Cardiac fibroblast (primary cell): ENCODE results near the gene LRP1-AS.

Experiments used
- DNase-seq, 2 donors: peaks; one replicate each; pipeline versions ENCODE4 v3.0.0 to v3.0.0-alpha.2; 2010; ENCODE audit warnings: low read depth in 2 of 2
- H3K4me3 ChIP-seq, 2 donors: replicated peaks in 1 of 2; 1 replicate in 1 of 2; 2 replicates in 1 of 2; pipeline ENCODE4 v1.5.1; 2011; ENCODE audit warnings: low read depth in 2 of 2, low read length in 2 of 2, mild to moderate bottlenecking in 2 of 2, moderate library complexity in 1 of 2
- CTCF ChIP-seq: IDR thresholded peaks from one replicate; pipeline ENCODE4 v1.5.1; 2011; ENCODE audit warnings: low read depth, mild to moderate bottlenecking, low read length, inconsistent platforms

LRP1-AS gene

DNA sequence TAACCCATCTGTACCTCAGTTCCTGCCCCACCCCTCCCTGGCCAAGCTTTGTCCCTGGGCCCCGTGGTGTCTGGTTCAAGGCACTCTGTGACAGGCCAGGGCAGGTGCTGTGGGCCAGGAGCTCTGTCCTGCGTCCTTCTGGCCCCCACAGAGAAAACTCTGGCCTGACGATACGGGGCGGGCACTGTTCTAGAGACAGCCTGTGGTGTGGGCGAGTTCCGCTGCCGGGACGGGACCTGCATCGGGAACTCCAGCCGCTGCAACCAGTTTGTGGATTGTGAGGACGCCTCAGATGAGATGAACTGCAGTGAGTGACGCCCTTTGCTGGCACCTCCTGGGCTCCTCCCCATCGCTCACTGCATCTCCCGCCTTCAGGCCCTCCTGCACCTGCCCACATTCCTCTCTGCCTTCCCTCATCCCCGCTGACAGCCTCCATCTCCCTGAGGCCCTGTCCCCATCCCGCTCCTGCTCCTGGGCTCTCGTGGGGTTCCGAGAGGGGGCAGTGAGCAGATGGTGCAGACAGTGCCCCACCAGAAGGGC lies 46.4 kb upstream of the LRP1-AS start:
- DNase-seq = no peak
- TF ChIP-seq CTCF = no peak
- H3K4me3 ChIP-seq = no peak overlapping the region

GRCh38 chr12:57192920-57193319 lies 45.5 kb upstream of the LRP1-AS start:
- no peak for DNase-seq
- TF ChIP-seq CTCF = no peak

GRCh38 chr12:57191410-57191809 lies 44.0 kb upstream of the LRP1-AS start:
- peak in 1 of 2 donors; percentile 25 for DNase-seq
- TF ChIP-seq CTCF = no peak
- H3K4me3 ChIP-seq = no peak overlapping the region

More at GRCh38 chr12:57192920-57193319, 45.5 kb upstream of the LRP1-AS start:
- no peak overlapping the region for H3K4me3 ChIP-seq

DNA sequence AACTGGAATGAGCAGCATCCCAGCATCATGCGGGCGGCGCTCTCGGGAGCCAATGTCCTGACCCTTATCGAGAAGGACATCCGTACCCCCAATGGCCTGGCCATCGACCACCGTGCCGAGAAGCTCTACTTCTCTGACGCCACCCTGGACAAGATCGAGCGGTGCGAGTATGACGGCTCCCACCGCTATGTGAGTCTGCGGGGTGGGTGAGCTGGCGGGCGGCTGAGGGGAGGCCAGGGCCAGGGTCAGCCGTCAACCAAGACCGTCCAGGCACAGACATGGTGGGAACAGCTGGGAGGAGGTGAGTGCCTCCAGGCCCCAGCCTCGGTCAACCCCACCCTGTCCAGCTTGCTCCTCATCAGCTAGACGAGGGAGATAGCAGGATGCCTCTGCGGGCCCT lies 43.4 kb upstream of the LRP1-AS start:
- no peak for TF ChIP-seq CTCF
- H3K4me3 ChIP-seq = no peak overlapping the region

GRCh38 chr12:57190037-57190436 lies 42.6 kb upstream of the LRP1-AS start:
- peak; percentile 27 to 65 for DNase-seq
- TF ChIP-seq CTCF = no peak
- H3K4me3 ChIP-seq = no peak overlapping the region

More for the DNA sequence above, 43.4 kb upstream of the LRP1-AS start:
- no peak for DNase-seq

DNA sequence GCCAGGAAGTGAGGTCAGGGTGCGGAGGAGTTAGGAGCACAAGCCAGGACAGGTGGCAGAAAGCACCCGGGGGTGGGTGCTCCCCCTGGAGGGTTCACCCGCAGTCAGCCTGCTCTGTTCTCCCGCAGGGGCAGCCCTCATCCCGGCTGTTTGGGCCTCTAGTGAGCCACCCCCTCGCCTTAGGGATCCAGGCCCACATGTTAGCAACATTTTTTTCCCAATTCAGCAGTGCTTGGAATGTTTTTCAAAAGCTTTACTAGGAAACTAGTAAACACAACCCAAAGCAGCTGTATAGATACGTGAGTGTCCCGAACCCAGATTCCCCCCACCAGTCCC lies 40.6 kb upstream of the LRP1-AS start:
- no peak for TF ChIP-seq CTCF
- H3K4me3 ChIP-seq = no peak overlapping the region
- no peak for DNase-seq
